HG03354 (cell line): ENCODE data around the gene PPP6R2.
"Not testable (repeated sequence)": the region's sequence is repeated elsewhere in the genome, so short reads cannot be mapped to it uniquely, and the experiment has no call there.

Experiments used
- ATAC-seq: cut with Tn5 transposase; IDR thresholded peaks from one replicate; pipeline ENCODE4 v1.9.1; 2021; ENCODE audit warnings: mild to moderate bottlenecking; ENCODE audit not compliant: unreplicated experiment, poor library complexity, severe bottlenecking

PPP6R2 gene

GRCh38 chr22:50337262-50338041 is 5.7 kb upstream of the PPP6R2 start:
- ATAC-seq, result no peak

- ATAC-seq, result no peak
Measured at GRCh38 chr22:50338042-50338573, 5.0 kb upstream of the PPP6R2 start.

GRCh38 chr22:50338860-50339462 is 4.2 kb upstream of the PPP6R2 start:
- no peak for ATAC-seq

GRCh38 chr22:50339945-50340879 is 2.9 kb upstream of the PPP6R2 start:
- ATAC-seq, result no peak

GRCh38 chr22:50341977-50342650 is 1.0 kb upstream of the PPP6R2 start:
- peak; percentile 61 for ATAC-seq

- no peak for ATAC-seq
Measured at GRCh38 chr22:50343541-50343935, 411 bp downstream of the PPP6R2 start.

- no peak for ATAC-seq
Measured at GRCh38 chr22:50346470-50346869, 3.3 kb downstream of the PPP6R2 start.

- no peak for ATAC-seq
Measured at GRCh38 chr22:50347157-50347556, 4.0 kb downstream of the PPP6R2 start.

GRCh38 chr22:50348058-50348457 is 4.9 kb downstream of the PPP6R2 start:
- ATAC-seq, result no peak

- no peak for ATAC-seq
Measured at GRCh38 chr22:50356186-50356585, 13.1 kb downstream of the PPP6R2 start.

GRCh38 chr22:50357222-50357621 is 14.1 kb downstream of the PPP6R2 start:
- ATAC-seq, result no peak

- no peak for ATAC-seq
Measured at GRCh38 chr22:50357756-50358155, 14.6 kb downstream of the PPP6R2 start.

GRCh38 chr22:50360578-50360977 is 17.5 kb downstream of the PPP6R2 start:
- no peak for ATAC-seq

- no peak for ATAC-seq
Measured at GRCh38 chr22:50361222-50361621, 18.1 kb downstream of the PPP6R2 start.

- ATAC-seq, result no peak
Measured at GRCh38 chr22:50361688-50362087, 18.6 kb downstream of the PPP6R2 start.

- ATAC-seq, result no peak
Measured at GRCh38 chr22:50363166-50363802, 20.2 kb downstream of the PPP6R2 start.

GRCh38 chr22:50363803-50364194 is 20.7 kb downstream of the PPP6R2 start:
- not testable (repeated sequence) for ATAC-seq

GRCh38 chr22:50367778-50368500 is 24.8 kb downstream of the PPP6R2 start:
- no peak for ATAC-seq
